NCI-H446 (cell line): ENCODE results near the gene LRRC8E.
A peak's percentile ranks its signal among the peaks of the same experiment; 100 is the strongest.
"Not testable (repeated sequence)": the region's sequence is repeated elsewhere in the genome, so short reads cannot be mapped to it uniquely, and the experiment has no call there.

Experiments used
- DNase-seq, 2 experiments: peaks; one replicate each; lab custom pipeline; 2025; lab: John Stamatoyannopoulos, UW

LRRC8E gene

DNA sequence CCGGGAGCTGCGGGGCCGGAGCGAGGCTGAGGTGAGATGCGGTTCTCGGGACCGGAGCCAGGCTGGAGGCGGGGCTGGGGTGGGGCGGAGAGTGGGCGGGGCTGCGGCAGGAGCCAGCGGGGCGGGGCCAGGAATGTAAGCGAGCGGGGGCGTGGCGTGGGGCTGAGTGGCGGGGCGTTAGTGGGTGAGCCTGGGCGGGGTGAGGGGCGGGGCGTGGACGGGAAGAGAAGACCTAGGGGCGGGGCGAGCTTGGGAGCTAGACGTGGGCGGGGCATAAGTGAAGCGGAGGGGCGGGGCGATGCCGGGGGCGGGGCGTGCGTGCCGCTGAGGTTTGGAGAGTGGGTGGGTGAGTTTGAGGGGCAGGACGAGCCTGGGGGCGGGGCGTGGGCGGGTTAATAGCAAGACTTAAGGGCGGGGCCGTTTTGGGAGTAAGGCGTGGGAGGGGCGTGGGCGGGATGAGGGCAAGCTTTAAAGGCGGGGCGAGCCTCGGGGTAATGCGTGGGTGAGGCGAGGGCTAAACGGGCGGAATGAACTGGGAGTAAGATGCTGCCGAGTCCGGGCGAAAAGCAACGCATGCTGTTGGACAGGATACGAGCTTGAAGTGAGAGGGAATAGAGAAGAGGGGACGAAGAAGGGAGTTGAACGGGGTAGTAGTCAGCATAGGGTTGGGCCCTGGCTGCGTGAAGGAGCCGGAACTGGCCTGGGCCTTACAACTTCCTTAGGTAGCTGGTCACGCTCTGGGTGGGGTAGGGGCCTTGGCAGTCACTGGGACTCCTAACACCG lies 32.4 kb downstream of the LRRC8E start:
- DNase-seq, result peak; percentile 96 to 99

DNA sequence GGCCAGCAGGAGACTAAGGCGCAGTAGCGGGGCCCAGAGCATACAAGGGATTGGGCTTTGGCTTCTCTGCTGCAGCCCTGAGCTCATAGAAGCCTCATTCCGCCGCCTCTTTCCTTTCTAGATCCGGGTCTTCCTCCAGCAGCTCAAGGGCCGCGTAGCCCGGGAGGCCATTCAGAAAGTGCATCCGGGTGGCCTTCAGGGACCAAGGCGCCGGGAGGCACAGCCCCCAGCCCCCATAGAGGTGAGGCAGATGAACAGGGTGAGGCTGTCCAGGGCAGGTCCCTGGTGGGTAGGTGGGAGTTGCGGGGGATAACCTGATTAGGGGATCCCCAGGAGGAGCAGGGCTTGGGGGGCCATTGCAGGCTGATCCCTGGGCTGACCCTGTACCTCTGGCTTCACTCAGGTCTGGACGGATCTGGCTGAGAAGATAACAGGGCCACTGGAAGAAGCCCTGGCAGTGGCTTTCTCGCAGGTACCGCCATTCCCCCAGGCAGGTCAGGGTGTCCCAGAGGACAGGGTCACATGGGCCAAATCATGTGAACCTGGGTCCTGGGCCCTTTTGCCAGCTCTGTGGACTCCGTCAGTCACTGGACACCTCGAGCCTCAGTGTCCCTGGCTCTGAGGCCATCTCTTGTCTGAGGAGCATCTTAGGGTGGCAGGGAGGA lies 33.1 kb downstream of the LRRC8E start:
- DNase-seq, result no peak

DNA sequence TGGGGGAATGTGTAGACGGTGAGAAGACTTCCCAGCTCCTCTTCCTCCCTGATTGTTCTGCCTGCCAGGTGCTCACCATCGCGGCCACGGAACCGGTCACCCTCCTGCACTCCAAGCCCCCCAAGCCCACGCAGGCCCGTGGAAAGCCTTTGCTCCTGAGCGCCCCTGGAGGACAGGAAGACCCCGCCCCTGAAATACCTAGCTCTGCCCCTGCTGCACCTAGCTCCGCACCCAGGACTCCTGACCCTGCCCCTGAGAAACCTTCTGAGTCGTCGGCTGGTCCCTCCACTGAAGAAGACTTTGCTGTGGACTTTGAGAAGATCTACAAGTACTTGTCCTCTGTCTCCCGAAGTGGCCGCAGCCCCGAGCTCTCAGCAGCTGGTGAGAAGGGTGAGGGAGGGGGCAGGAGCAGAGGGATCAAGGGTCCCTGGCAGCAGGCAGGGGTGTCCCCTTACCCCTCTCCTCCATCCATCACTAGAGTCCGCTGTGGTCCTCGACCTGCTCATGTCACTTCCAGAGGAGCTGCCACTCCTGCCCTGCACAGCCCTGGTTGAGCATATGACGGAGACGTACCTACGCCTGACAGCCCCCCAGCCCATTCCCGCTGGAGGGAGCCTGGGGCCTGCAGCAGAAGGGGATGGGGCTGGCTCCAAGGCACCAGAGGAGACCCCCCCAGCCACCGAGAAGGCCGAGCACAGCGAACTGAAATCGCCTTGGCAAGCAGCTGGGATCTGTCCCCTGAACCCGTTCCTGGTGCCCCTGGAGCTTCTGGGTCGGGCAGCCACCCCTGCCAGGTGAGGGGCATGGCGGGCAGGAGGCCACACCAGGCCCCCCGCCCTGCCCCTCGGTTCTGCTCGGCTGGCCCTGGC lies 33.9 kb downstream of the LRRC8E start:
- DNase-seq, result no peak

DNA sequence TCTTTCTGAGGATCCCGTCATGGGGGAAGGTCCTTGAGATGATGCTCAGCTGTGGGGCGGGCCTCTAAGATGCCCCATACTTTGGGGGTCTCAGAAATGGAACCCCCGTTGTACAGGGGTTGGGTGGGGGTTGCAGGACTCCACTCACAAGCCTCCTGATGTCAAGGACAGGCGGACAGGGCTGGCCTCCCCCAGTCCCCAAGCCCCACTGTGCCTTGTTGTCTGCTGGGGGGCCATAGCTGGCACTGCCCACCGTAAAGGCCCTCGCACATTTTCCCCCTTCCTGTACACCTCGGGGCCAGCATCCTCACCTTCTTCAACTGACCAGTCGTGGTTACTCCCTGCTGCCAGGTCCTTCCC lies 34.5 kb downstream of the LRRC8E start:
- no peak for DNase-seq

DNA sequence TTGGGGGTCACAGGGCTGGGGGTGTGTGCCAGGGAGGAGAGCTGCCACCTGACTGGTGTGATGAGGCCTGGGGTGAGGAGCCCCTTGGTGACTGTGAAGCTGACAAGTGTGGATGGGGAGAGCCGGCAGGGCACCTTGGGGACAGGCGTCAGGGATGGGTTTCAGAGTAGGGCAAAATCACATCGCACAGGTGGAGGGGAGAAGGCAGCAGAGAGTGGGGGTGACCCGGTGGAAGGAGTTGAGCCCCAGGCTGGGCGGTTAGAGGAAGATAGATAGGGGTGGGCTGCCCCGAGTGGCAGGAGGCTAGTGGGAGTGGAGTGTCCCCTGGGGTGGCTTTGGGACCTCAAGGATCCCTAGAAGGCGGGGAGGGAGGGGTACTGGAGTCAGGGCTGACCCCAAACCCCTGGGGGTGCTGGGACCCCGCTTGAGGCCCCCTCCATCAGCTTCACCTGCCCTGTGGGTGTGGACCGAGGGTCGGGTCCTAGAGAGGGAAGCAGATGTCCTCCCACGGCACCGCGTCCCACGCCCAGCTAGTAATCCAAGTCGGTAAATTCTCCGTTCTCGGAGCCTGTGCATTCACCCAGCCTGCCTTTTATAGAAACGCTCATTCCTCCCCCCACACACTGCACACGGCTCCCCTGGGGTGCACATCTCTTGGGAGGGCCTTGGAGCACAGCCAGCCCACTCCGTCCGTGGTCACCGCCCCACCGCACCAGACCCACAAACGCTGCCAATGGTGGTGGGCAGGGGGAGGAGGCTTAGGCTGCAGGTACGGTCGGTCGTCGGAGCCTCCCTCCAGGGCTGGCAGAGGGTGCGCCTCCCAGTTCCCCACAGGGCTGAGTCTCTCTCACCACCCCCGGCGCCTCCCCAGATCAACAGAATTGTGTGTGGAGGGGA lies 35.2 kb downstream of the LRRC8E start:
- DNase-seq, result no peak

DNA sequence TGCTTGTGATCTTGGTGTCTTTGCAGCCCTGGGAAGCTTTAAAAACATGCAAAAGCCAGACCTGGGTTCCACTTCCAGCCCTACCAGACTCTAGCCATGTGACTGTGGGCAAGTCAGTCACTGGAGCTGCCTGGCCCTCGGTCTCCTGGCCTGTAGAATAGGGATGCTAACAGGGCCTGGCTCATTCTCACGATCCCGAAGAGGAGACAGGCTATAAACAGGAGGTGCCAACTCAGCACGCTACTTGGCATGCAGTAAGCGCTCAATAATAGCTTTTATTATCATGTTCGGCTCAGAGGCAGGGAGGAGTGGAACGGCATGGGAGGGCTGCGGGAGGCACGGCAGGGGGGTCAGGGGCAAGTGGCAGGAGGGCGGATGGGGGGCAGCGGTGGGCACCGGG lies 35.9 kb downstream of the LRRC8E start:
- DNase-seq, result no peak

DNA sequence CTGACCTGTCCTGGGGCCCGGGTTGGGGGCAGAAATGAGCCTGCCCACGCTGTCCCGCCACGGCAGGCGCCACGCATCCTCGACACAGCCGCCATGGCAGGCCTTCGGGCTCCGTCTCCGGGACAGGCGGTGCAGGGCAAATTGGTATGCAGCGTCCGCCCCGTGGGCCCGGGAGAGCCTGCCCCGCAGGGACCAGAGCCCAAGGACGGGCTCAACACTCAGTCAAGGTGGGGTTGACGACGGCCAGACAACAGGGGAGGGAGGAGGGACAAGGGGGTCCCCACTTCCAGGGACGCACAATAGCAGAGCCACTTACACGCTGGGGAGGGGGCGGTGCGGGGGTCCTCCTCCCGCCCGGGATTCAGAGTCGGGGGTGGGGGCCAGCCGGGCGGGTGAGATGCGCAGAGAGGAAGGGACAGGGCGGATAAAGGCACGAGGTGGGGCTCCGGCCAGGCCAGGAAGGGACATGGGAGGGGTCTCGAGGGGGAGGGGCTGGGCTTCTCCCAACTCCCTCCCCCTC lies 36.4 kb downstream of the LRRC8E start:
- DNase-seq, result no peak

DNA sequence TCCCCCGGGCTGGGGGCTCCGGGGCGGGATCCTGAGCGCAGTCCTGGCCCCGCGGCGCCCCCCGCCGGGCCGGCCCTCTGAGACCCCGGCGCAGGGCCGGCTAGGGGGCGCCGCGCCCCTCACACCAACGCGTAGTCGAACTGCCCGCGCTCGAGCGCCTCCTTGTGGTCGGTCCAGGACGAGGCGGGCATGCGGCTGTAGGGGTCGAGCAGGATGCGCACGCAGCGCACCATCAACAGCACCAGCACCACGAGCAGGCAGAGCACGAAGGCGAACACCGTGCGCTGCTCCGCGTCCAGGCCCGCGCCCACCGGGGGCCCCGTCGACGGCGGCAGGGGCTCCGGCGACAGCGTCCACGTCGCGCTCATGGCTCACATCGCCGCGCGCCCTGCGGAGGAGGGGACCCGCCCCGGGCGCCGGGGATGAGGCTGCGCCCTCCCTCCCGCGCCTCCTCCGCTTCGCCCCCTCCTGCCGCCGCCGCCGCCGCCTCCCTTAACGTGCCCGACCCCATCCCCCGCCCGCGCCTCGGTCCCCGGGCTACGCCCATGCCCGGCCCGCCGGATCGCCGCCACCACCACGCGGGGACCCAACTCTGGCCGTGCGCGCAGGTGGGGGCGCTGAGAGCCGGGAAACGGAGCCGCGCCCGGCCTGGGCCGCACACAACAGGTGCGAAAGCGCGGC lies 37.0 kb downstream of the LRRC8E start:
- DNase-seq, result peak; percentile 81 to 90

DNA sequence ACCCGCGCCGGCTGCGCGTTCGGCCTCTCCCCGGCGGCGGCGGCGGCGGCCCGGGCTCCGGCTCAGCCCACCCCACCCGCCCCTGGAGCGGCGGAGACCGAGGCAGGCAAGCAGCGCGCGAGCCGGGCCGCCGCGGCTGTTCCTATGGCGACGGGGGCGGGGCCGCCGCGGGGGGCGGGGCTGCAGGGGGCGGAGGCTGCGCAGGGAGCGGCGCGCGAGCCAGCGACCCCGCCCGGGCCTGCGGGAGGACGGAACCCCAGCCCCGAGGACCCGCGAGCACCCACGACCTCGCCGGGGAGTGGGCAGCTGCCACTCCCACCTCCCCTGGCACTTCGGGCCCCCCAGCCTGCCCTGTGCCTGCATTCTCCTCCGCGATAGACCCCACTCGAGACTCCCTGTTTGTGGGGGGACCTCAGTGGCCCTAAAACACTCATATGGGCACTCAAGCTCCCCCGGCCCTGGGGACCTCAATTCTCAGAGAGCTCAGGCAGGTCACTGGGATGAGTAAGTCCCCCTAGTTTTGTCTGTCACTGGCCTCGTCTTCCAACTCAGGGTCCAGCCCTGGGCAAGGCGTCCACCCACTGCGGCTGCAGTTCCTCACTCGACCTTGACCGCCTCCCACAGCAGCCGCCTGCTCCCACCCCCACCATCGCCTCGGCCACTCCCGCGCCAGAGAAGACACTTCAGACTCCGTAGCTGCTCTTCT lies 37.9 kb downstream of the LRRC8E start, which contains the start of gene CTXN1:
CTXN1 (minus strand) TSS at position 115 of the 706 bp plus-strand sequence. CDS start 597 bp downstream, outside the sequence.
- peak in 1 of 2 experiments; percentile 82 for DNase-seq

DNA sequence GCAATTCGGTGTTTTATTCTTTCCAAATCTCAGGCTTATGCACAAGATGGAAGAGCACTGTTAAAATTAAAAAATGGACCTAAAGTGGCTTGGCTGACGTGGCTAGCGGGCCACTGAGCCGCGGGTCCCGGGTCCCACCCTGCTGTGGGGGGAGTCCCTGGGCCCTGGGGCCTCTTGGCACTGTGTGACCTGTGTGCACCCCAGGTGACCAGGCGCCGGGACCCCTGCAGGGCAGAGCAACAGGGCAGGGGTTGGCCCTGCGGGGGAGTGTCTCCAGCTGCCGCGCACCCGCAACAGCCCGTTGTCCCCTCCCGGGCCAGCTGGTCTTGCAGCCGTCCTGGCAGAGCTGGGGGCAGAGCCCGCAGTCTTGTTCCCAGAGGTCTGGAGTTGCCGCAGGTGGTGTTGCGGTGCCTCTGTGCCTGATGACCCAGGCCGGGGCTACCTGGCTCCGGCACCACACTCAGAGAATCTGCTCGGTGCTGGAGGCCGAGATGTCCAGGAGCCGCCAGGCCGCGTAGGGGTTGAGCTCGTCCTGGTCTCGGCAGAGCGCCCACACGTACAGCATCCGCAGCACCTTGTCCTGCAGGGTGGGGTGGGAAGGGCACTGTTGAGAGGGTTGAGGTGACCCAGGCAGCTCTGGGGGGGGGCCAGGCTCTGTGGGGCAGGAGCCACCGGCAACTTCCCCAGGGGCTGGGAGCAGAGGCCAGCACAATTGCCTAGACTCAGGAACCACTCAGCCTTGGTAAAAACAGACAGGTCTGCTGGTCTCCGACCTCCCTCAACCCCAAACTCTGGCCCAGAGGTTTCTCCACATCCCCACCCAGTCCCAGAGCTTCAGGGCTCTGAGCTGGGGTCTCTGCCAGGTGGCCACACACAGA lies 38.7 kb downstream of the LRRC8E start:
- DNase-seq, result no peak

DNA sequence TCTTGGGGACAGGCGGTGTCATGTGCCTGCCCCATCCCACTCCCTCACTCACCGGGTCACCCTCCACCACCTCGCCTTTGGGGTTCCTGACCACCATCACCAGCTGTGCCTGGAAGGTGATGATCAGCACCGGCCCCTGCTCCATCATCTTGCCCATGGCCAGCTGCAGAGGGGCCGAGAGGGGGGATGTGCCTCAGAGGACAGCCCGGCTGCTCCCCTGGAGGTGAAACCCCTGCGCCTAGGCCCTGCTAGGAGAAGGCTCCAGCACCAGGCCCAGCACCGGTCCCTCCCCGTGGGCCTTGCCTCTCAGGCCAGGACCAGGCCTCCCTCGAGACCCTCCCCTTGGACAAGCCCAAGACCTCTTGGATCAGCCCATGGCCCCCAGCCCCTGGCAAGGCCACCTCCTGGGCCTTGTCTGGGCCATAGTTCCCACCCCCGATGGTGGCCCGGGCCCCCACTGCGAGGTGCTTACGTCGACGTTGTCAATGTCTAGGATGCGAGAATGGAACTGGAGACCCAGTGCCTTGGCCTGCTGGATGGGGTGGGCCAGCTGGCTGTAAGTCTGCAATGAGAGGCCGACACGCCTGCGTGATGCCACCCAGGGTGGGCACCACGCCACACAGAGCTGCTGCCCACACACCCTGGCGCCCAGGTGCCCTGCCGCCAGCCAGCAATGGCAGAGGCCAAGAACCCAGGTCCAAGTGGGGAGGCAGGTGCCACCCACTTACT lies 39.5 kb downstream of the LRRC8E start:
- DNase-seq, result no peak

DNA sequence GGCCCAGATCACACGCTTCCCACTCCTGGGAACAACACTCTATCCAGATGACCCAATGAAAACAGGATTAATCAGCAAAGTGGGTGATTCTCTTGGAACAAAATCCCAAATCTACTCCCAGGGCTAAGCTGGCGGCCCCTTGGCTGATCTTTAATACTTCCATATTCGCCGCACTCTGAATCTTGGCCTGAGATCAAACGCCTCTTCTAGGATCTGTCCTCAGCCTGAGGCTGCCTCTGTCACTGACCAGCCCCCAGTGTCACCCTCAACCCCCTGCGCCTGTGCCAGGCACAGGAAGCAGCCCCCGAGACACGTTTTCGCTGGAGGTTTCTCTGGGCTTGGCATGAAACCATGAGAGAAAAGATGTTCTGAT lies 40.0 kb downstream of the LRRC8E start:
- no peak for DNase-seq

DNA sequence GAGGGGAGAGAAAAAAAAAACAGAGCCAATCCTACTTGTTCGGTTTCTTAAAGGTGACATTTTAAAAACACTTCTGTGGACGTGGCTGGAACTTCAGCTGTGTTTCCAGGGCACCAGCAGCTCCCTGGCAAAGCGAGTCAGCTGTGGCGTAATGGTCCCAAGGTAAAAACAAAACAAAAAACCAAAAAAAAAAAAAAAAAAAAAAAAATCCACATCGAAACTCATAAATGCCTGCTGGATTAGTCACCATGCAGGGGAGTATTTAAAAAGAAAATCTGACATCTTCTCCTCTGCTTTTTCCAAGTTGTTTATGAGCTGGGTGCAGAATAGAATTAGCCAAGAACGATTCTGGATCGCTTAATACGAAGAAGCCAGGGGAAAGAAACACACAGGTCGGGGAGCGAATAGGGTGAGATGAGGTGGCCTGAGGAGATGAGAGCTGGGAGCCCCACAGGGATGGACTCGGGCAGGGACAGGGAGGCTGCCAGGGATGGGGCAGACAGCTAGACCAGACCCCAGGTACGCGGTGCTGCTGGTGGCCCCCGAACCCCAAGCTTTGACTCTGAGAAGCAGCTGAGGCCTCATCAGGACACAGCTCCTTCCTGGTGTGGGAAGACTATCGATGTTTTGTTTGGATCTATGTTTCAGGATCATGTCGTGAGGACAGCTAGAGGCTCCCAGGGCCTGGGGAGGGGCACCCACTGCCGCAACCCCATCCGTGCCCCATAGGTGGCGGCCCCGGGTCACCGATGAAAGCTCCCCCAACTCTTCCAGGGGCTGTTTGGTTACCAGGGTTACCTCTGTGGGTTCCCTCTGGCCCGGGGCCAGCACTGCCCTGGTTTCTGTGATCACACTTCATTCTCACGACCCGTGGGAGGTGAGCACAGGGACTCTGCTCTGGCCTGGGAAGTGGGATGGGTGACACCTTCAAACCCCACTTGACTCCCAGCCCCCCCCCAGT lies 40.7 kb downstream of the LRRC8E start:
- peak in 1 of 2 experiments; percentile 32 for DNase-seq

DNA sequence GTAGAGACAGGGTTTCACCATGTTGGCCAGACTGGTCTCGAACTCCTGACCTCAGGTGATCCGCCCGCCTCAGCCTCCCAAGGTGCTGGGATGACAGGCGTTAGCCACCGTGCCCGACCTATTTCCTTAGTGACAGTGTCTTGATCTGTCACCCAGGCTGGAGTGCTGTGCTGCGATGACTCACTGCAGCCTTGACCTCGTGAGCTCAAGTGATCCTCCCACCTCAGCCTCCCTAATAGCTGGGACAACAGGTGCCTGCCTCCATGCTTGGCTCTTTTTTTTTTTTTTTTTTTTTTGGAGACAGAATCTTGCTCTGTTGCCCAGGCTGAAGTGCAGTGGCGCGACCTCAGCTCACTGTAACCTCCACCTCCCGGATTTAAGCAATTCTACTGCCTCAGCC lies 41.7 kb downstream of the LRRC8E start:
- not testable (repeated sequence) for DNase-seq

DNA sequence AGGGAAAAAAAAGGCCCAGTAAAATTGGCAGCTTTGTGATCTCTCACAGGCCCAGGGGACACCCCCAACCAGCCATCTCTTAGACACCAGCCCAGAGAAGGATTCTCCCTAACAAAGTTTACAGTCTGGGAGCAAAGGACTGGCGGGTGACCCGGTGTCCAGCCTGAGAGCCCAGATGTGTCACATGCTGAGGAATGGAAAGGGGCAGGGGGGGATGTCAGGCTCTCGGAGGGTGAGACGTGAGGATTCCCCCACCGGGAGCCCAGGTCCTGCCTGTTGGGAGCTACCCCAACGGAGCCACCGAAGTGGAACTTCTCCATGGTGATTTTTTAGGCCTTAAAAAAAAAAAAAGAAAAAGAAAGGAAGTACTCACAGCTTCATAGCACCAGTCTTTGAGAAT lies 42.5 kb downstream of the LRRC8E start:
- no peak for DNase-seq

DNA sequence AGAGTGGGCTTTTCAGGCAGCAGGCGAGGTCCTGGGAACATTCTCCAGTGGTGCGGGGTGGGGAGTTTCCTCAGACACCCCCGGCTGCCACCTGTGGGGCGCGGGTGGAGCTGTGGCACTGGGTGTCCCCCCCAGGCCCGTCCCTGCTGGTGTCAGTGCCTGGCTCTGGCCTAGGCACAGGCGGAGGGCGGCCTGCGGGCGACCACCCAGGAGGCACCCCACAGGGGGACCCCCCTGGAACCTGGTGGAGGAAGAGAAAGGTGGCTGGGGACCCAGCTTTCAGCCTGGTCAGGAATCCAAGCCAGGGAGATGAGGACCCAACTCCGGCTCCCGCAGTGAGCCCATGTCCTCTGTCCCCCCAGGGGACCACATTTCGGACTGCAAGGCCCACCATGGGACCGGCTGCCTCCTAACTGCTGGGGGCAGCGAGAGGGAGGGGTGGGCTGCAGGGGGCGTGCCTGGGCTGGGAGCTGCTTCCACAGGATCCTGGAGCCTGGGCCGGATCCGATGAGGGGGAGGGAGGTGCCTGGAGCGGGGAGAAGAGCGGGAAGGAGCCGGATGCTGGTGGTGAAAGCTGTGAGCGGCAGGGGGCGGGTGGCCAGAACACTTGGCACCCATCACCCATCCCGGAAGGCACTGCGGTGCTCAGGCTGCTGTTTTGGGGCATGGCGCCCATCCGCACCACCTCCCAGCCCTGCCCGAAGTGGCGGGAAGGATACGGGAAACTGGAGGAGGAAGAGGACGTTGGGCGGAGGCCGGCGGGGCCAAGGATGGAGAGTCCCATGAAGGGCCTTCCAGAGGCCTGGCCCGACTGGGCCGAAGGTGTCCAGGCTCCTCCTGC lies 43.1 kb downstream of the LRRC8E start:
- DNase-seq, result no peak
